ENCODE data around the gene GNPDA1. TPM values are rescaled to one million over a fixed set of nuclear protein-coding genes. Genes with fewer than 3 reads are reported as not detected.

The GNPDA1 gene
- total RNA-seq, 1 experiment from 2014 or later, result 70.9 TPM

GRCh38 chr5:142007237-142007544 is 5.6 kb downstream of the GNPDA1 start:
- BruUV-seq (replicated peaks), result no TSS peak
- Mint-ChIP-seq H3K4me3 (ENCODE audit: unreplicated experiment) (no peak overlapping the region), H3K27ac (ENCODE audit: unreplicated experiment) (no peak overlapping the region), H3K4me1 (ENCODE audit: low read depth, unreplicated experiment) (no peaks in the 10 kb centered on the region), H3K27me3 (ENCODE audit: insufficient read depth, unreplicated experiment) (no peaks in the 10 kb centered on the region), H3K36me3 (ENCODE audit: insufficient read depth, unreplicated experiment) (peaks cover 28% of the 10 kb centered on the region), H3K9me3 (ENCODE audit: unreplicated experiment) (no peaks in the 10 kb centered on the region)
- intact Hi-C loops (cut with micrococcal nuclease; ENCODE audit: unreplicated experiment), result no loop called here
- Histone ChIP-seq H3K4me3 (ENCODE audit: low read depth, low read length) (no peak overlapping the region), H3K36me3 (ENCODE audit: control insufficient read depth, insufficient read depth, low read length) (peaks cover 1% of the 10 kb centered on the region; the same call in 1 of the 2 replicates), H3K9me3 (no peaks in the 10 kb centered on the region), H3K27me3 (replicated peaks; ENCODE audit: control insufficient read depth, insufficient read depth, low read length) (no peaks in the 10 kb centered on the region), H3K4me1 (no peaks in the 10 kb centered on the region)
- ChIA-PET CTCF (no interaction called here), POLR2A (no interaction called here)
- TF ChIP-seq CTCF (IDR thresholded peaks at IDR 0.05; ENCODE audit: insufficient read depth in 1 of 2, low read depth in 1 of 2, low read length in 1 of 2, severe bottlenecking in 1 of 2, unreplicated experiment in 1 of 2), result no peak
- DNase-seq, result no peak

- intact Hi-C loops (cut with micrococcal nuclease; ENCODE audit: unreplicated experiment), result no loop called here
- POLR2A ChIA-PET, result no interaction called here
- peaks cover 1% of the 10 kb centered on the region; the same call in 1 of the 2 replicates for H3K36me3 ChIP-seq (ENCODE audit: control insufficient read depth, insufficient read depth, low read length)
These were observed 6.2 kb downstream of the GNPDA1 start for GRCh38 chr5:142006363-142007236.

GRCh38 chr5:142003266-142003800 is 9.5 kb downstream of the GNPDA1 start:
- ChIA-PET POLR2A (no interaction called here), CTCF (interaction anchor here (0.7 kb wide), 1 partner anchor 38 kb away, joined by 3 read pairs; no protein-coding TSS in a partner anchor)
- Histone ChIP-seq H3K4me1 (no peaks in the 10 kb centered on the region), H3K27me3 (replicated peaks; ENCODE audit: control insufficient read depth, insufficient read depth, low read length) (no peaks in the 10 kb centered on the region), H3K4me3 (ENCODE audit: low read depth, low read length) (no peak overlapping the region), H3K9me3 (no peaks in the 10 kb centered on the region), H3K36me3 (ENCODE audit: control insufficient read depth, insufficient read depth, low read length) (peaks cover 1% of the 10 kb centered on the region; the same call in 1 of the 2 replicates)
- TF ChIP-seq CTCF (IDR thresholded peaks at IDR 0.05; ENCODE audit: insufficient read depth in 1 of 2, low read depth in 1 of 2, low read length in 1 of 2, severe bottlenecking in 1 of 2, unreplicated experiment in 1 of 2), result no peak
- Mint-ChIP-seq H3K27ac (ENCODE audit: unreplicated experiment) (no peak overlapping the region), H3K4me1 (ENCODE audit: low read depth, unreplicated experiment) (no peaks in the 10 kb centered on the region), H3K9me3 (ENCODE audit: unreplicated experiment) (no peaks in the 10 kb centered on the region), H3K4me3 (ENCODE audit: unreplicated experiment) (no peak overlapping the region), H3K36me3 (ENCODE audit: insufficient read depth, unreplicated experiment) (peaks cover 37% of the 10 kb centered on the region), H3K27me3 (ENCODE audit: insufficient read depth, unreplicated experiment) (no peaks in the 10 kb centered on the region)
- BruUV-seq (replicated peaks), result no TSS peak
- no peak for DNase-seq
- intact Hi-C loops (cut with micrococcal nuclease; ENCODE audit: unreplicated experiment), result no loop called here

More at GRCh38 chr5:142006363-142007236, 6.2 kb downstream of the GNPDA1 start:
- DNase-seq, result no peak
- Histone ChIP-seq H3K27me3 (replicated peaks; ENCODE audit: control insufficient read depth, insufficient read depth, low read length) (no peaks in the 10 kb centered on the region), H3K4me3 (ENCODE audit: low read depth, low read length) (no peak overlapping the region), H3K4me1 (no peaks in the 10 kb centered on the region), H3K9me3 (no peaks in the 10 kb centered on the region)
- H3K27ac Mint-ChIP-seq (ENCODE audit: unreplicated experiment), result no peak overlapping the region
- CTCF ChIA-PET, result no interaction called here
- H3K9me3 Mint-ChIP-seq (ENCODE audit: unreplicated experiment), result no peaks in the 10 kb centered on the region
- no peaks in the 10 kb centered on the region for H3K27me3 Mint-ChIP-seq (ENCODE audit: insufficient read depth, unreplicated experiment)
- TF ChIP-seq CTCF (IDR thresholded peaks at IDR 0.05; ENCODE audit: insufficient read depth in 1 of 2, low read depth in 1 of 2, low read length in 1 of 2, severe bottlenecking in 1 of 2, unreplicated experiment in 1 of 2), result no peak
- no peak overlapping the region for H3K4me3 Mint-ChIP-seq (ENCODE audit: unreplicated experiment)
- H3K4me1 Mint-ChIP-seq (ENCODE audit: low read depth, unreplicated experiment), result no peaks in the 10 kb centered on the region
- BruUV-seq (replicated peaks), result no TSS peak
- H3K36me3 Mint-ChIP-seq (ENCODE audit: insufficient read depth, unreplicated experiment), result peaks cover 24% of the 10 kb centered on the region
